ENCODE results near the gene MEGF8. TPM values are rescaled to one million over a fixed set of nuclear protein-coding genes. Genes with fewer than 3 reads are reported as not detected.

The MEGF8 gene
- total and polyA plus RNA-seq, 9 of the 15 experiments (the other 6 are each of a cell fraction or from before 2014, with no cell fraction given) = 0.28 to 13.1 (median 3.0) TPM

DNA sequence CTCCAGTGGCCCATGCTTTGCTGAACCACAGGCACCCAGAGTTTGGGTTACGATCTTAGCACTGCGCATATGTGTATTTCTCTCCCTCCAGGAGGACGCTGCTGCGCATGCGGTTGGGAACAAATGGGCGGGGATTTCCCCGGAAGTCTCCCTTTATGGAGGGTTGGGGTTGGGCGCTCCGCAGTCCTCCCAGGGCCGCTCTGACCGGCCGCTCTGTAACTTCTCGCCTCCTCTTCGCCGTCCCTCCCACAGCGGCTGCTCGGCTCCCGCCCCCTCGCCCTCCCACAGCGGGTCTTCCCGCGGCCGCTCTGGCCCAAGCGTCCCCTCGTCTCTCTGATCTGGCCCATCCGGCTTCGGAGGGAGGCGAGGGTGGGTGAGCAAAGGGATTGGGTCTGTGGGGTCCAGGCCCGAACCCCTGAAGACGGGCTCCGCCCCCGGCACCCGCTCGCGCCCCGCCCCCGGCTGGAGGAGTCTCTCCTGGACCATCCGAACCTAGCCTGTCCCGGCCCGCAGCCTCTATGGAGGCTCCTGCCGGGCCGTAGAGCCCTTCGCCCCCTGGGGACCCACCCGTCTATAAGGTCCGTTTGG lies at the start of gene MEGF8 (continued):
- peak; percentile 83 for TF ChIP-seq TAF1 (IDR thresholded peaks at IDR 0.05; ENCODE audit: control insufficient read depth, extremely low read depth, insufficient read depth, low read length, severe bottlenecking)
- TF ChIP-seq SIRT6 (IDR thresholded peaks at IDR 0.05; ENCODE audit: low read depth, low read length) = no peak
- TF ChIP-seq MAZ (CRISPR knock-in tag; conservative IDR thresholded peaks at IDR 0.05 in 1 of 2, IDR thresholded peaks at IDR 0.05 in 1 of 2) = peak; percentile 91 to 93
- TF ChIP-seq, protein P1, sequence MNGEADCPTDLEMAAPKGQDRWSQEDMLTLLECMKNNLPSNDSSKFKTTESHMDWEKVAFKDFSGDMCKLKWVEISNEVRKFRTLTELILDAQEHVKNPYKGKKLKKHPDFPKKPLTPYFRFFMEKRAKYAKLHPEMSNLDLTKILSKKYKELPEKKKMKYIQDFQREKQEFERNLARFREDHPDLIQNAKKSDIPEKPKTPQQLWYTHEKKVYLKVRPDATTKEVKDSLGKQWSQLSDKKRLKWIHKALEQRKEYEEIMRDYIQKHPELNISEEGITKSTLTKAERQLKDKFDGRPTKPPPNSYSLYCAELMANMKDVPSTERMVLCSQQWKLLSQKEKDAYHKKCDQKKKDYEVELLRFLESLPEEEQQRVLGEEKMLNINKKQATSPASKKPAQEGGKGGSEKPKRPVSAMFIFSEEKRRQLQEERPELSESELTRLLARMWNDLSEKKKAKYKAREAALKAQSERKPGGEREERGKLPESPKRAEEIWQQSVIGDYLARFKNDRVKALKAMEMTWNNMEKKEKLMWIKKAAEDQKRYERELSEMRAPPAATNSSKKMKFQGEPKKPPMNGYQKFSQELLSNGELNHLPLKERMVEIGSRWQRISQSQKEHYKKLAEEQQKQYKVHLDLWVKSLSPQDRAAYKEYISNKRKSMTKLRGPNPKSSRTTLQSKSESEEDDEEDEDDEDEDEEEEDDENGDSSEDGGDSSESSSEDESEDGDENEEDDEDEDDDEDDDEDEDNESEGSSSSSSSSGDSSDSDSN (IDR thresholded peaks at IDR 0.05; ENCODE audit: borderline replicate concordance in 1 of 2, low read depth in 2 of 2, low read length in 2 of 2) = no peak
- TF ChIP-seq HCFC1 (IDR thresholded peaks at IDR 0.05; ENCODE audit: low read depth, low read length) = peak; percentile 69
- TF ChIP-seq TBP (optimal IDR thresholded peaks at IDR 0.05; ENCODE audit: low read depth, low read length) = peak; percentile 64
- no peak for TF ChIP-seq IRF2 (CRISPR knock-in tag; IDR thresholded peaks at IDR 0.05)
- no peak for TF ChIP-seq NFIX (CRISPR knock-in tag; IDR thresholded peaks at IDR 0.05; ENCODE audit: low read depth)
- TF ChIP-seq SREBF2 (CRISPR knock-in tag; IDR thresholded peaks at IDR 0.05) = no peak
- TF ChIP-seq SNIP1 (IDR thresholded peaks at IDR 0.05; ENCODE audit: low read depth) = peak; percentile 92
- TF ChIP-seq CXXC5 (CRISPR knock-in tag; IDR thresholded peaks at IDR 0.05) = peak; percentile 68
- TF ChIP-seq NR2F6 (CRISPR knock-in tag; IDR thresholded peaks at IDR 0.05) = no peak
- no peak for TF ChIP-seq PCBP1 (IDR thresholded peaks at IDR 0.05; ENCODE audit: low read depth, low read length, poor library complexity, severe bottlenecking)
- TF ChIP-seq POLR2B (IDR thresholded peaks at IDR 0.05; ENCODE audit: low read depth, partially characterized antibody) = peak; percentile 74
- TF ChIP-seq KLF16 (IDR thresholded peaks at IDR 0.05) = peak; percentile 48; the same call in 1 of the 2 replicates
- TF ChIP-seq CBFB (CRISPR knock-in tag; IDR thresholded peaks at IDR 0.05) = peak; percentile 72; the same call in 1 of the 2 replicates
- no peak for TF ChIP-seq JUN (IDR thresholded peaks at IDR 0.05; ENCODE audit: borderline replicate concordance, low read depth, low read length)
- no peak for TF ChIP-seq JUN (CRISPR knock-in tag; IDR thresholded peaks at IDR 0.05; ENCODE audit: borderline replicate concordance)
- TF ChIP-seq, protein P2, sequence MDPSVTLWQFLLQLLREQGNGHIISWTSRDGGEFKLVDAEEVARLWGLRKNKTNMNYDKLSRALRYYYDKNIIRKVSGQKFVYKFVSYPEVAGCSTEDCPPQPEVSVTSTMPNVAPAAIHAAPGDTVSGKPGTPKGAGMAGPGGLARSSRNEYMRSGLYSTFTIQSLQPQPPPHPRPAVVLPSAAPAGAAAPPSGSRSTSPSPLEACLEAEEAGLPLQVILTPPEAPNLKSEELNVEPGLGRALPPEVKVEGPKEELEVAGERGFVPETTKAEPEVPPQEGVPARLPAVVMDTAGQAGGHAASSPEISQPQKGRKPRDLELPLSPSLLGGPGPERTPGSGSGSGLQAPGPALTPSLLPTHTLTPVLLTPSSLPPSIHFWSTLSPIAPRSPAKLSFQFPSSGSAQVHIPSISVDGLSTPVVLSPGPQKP (CRISPR knock-in tag; IDR thresholded peaks at IDR 0.05) = 0 out of 2 replicates have a peak, but pooled peaks have one; percentile 67
- TF ChIP-seq ETV1 (tag; conservative IDR thresholded peaks at IDR 0.05; ENCODE audit: low read depth) = 0 out of 2 replicates have a peak, but pooled peaks have one; percentile 36
- TF ChIP-seq ZBTB7A (IDR thresholded peaks at IDR 0.05; ENCODE audit: borderline replicate concordance, control insufficient read depth, low read depth, low read length) = peak; percentile 84
- TF ChIP-seq, protein P3, sequence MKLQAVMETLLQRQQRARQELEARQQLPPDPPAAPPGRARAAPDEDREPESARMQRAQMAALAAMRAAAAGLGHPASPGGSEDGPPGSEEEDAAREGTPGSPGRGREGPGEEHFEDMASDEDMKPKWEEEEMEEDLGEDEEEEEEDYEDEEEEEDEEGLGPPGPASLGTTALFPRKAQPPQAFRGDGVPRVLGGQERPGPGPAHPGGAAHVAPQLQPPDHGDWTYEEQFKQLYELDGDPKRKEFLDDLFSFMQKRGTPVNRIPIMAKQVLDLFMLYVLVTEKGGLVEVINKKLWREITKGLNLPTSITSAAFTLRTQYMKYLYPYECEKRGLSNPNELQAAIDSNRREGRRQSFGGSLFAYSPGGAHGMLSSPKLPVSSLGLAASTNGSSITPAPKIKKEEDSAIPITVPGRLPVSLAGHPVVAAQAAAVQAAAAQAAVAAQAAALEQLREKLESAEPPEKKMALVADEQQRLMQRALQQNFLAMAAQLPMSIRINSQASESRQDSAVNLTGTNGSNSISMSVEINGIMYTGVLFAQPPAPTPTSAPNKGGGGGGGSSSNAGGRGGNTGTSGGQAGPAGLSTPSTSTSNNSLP (IDR thresholded peaks at IDR 0.05; ENCODE audit: borderline replicate concordance, low read depth, low read length) = 0 out of 2 replicates have a peak, but pooled peaks have one; percentile 18
- TF ChIP-seq STAT5A (IDR thresholded peaks at IDR 0.05; ENCODE audit: borderline replicate concordance, low read length) = no peak

Data from K562 (cell line).